ENCODE results near the gene KYAT1. TPM values are rescaled to one million over a fixed set of nuclear protein-coding genes. Genes with fewer than 3 reads are reported as not detected.
A peak's percentile ranks its signal among the peaks of the same experiment; 100 is the strongest.

Gene KYAT1
- total RNA-seq, 2 donors from 2014 or later, result 20.1 to 29.6 TPM

DNA sequence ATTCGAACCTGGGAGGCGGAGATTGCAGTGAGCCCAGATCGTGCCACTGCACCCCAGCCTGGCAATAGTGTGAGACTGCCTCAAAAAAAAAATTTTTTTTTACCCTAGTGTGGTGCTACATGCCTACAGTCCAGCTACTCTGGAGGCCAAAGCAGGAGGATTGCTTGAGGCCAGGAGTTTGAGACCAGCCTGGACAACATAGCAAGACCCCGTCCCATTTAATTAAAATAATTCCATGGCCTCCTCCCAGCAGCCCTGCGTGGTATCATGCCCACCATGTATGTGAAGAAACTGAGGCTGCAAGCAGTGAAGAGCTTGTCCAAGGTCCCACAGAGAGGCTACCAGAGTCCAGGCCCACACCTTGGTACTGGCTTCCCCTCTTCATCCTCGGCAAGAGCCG lies 19.6 kb upstream of the KYAT1 start:
- ATAC-seq (replicated peaks), result no peak
- peaks cover 29% of the 10 kb centered on the region for H3K4me1 Mint-ChIP-seq
- peak overlapping the region; percentile 88 for H3K27ac Mint-ChIP-seq
- no peaks in the 10 kb centered on the region for H3K9me3 Mint-ChIP-seq
- peaks cover 21% of the 10 kb centered on the region for H3K36me3 Mint-ChIP-seq (ENCODE audit: low read depth)
- H3K27me3 Mint-ChIP-seq, result no peaks in the 10 kb centered on the region
- peak overlapping the region; percentile 76 for H3K4me3 Mint-ChIP-seq

DNA sequence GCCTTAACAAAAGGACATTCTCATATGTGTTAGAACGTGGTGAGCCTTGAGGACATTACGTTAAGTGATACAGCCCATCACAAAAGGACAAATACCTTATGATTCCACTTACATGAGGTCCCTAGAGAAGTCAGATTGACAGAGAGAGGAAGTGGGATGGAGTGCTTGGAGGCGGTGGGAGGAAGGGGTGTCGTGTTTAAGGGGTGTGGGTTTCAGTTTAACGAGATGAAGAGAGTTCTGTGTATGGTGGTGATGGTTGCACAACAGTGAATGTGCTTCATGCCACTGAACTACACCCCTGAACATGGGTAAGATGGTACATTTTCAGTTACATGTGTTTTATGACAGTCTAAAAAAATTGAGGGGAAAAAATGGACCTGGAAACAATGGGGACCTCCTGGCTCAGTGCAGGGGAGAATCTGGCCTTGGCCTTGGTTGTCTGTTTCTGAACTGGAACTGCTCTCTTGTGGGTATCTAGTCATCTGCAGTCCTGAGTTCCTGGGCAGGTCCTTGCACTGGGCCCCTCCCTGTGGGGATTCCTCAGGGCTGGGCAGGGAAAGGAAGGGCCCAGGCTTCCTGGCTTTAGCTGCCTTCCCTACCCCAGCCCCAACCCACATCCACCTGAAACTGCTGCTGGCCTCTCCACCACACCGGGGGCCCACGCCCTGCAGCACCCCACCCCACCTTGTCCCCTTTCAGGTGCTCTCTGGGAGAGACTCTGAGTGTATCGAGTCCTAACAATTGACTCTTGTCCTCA lies 18.0 kb upstream of the KYAT1 start:
- Mint-ChIP-seq H3K27me3 (no peaks in the 10 kb centered on the region), H3K27ac (peak overlapping the region; percentile 93), H3K36me3 (ENCODE audit: low read depth) (peaks cover 34% of the 10 kb centered on the region), H3K4me3 (peak overlapping the region; percentile 67), H3K4me1 (peaks cover 36% of the 10 kb centered on the region), H3K9me3 (no peaks in the 10 kb centered on the region)
- peak; percentile 72 for ATAC-seq (replicated peaks)

DNA sequence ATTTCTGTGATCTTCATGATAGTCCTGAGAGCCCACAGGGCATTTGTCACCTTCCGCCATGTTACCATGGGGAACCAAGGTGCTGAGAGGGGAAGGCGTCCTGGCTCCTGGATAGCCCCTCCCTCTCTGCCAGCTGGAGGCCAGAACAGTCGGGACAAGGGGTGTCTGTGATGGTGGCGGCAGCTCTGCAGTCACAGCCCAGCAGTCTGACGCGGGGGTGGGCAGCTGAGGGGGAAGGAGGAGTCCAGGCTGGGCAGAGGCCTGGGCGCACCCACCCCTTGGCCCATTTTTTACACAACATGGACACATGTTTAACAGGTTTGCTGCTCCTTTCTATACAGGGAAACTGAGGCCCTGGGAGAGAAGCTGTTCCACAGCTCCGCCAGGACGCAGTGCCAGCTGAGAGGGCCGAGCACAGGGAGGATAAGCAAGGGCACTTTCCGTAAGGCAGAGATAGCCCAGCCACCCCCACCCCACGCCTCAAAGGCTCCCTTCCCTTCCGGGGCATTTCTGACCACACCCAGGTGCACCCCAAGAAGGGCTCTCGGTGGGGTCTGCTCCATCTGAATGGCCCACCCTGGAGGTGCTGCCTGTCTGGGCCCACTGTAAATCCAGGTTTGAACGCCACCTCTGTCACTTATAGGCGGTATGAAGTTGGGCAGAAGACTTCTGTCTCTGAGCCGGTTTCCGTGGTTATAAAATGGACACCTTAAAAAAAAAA lies 17.3 kb upstream of the KYAT1 start:
- Mint-ChIP-seq H3K36me3 (ENCODE audit: low read depth) (peaks cover 36% of the 10 kb centered on the region), H3K27ac (peak overlapping the region; percentile 93), H3K4me3 (peak overlapping the region; percentile 67), H3K4me1 (peaks cover 38% of the 10 kb centered on the region), H3K9me3 (no peaks in the 10 kb centered on the region), H3K27me3 (no peaks in the 10 kb centered on the region)
- ATAC-seq (replicated peaks), result no peak

DNA sequence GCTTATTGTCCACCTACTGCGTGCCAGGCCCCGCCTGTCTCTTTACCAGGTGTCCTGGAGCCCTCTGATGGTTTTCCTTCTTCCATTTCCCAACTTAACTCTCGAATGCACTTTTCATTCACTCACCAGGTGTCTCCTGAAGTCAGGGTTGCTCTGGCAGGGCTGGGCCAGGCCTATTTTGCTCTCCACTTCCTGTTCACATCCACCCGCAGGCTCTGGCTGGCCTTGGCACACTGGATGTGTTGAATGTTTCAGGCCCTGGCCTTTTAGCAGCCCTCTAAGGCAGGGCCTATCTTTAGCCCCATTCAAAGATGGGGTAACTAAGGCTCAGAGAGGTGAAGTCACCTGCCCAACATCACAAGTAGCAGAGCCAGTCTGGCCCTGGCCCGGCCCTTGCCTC lies 16.6 kb upstream of the KYAT1 start:
- ATAC-seq (replicated peaks), result no peak
- Mint-ChIP-seq H3K4me1 (peaks cover 40% of the 10 kb centered on the region), H3K27me3 (no peaks in the 10 kb centered on the region), H3K4me3 (peak overlapping the region; percentile 67), H3K27ac (peak overlapping the region; percentile 93), H3K36me3 (ENCODE audit: low read depth) (peaks cover 40% of the 10 kb centered on the region), H3K9me3 (no peaks in the 10 kb centered on the region)

DNA sequence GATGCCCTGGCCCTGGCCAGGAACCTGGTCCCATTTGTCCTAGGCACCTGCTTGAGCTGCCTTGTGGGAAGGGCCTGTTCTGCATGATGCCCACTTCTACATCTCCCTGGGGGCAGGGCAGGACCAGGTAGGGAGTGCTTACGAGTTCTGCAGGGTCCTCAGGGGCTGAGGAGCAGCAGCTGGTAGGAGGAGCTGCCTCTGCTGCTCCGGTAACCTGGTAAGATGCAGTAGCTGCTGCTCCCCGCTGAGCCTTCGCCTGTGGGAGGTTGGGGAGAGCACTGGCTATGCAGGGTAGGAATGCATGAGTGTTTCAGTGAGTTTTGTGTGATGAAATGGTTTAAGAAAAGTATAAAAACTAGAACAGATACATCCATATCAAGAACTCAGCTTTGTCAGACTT lies 13.8 kb upstream of the KYAT1 start:
- Mint-ChIP-seq H3K4me3 (no peak overlapping the region), H3K27me3 (no peaks in the 10 kb centered on the region), H3K36me3 (ENCODE audit: low read depth) (peaks cover 50% of the 10 kb centered on the region), H3K9me3 (no peaks in the 10 kb centered on the region), H3K27ac (peak overlapping the region; percentile 18), H3K4me1 (peaks cover 38% of the 10 kb centered on the region)
- ATAC-seq (replicated peaks), result no peak

DNA sequence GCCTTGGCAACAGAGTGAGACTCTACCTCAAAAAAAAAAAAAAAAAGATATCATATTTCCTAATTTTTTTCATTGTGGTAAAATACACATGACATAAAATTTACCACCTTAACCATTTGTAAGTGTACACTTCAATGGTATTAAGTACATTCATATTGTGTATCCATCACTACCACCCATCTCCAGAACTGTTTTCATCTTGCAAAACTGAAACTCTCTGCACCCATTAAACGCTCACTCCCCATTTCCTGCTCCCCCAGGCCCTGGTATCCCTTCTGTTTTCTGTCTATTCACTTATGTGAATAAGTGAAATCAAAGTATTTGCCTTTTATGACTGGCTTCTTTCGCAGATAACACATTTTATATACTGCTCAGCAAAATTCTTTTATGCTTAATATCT lies 13.0 kb upstream of the KYAT1 start:
- Mint-ChIP-seq H3K4me3 (peak overlapping the region; percentile 3), H3K9me3 (no peaks in the 10 kb centered on the region), H3K27me3 (no peaks in the 10 kb centered on the region), H3K27ac (peak overlapping the region; percentile 18), H3K36me3 (ENCODE audit: low read depth) (peaks cover 56% of the 10 kb centered on the region), H3K4me1 (peaks cover 33% of the 10 kb centered on the region)
- peak; percentile 64 for ATAC-seq (replicated peaks)

DNA sequence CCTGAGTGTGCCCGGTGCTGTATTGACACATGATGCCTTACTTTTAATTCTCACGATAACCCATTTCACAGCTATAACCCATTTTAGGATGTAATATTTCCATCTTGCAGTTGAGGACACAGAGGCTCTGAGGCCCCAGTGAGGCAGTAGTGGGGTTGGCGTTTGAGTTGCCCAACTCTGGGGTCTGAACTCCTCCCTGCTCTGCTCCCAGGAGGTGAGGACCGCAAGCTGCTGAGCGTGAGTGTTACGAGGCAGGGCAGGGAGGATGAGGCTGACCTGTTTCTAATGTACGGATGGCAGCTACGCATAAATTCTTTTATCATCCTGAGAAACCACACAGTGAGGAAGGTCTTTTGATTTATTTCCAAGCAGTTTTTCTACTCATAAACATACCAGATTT lies 11.6 kb upstream of the KYAT1 start:
- ATAC-seq (replicated peaks), result no peak
- peak overlapping the region; percentile 46 for H3K4me3 Mint-ChIP-seq
- peaks cover 22% of the 10 kb centered on the region for H3K4me1 Mint-ChIP-seq
- H3K36me3 Mint-ChIP-seq (ENCODE audit: low read depth), result peaks cover 61% of the 10 kb centered on the region
- H3K9me3 Mint-ChIP-seq, result no peaks in the 10 kb centered on the region
- H3K27me3 Mint-ChIP-seq, result no peaks in the 10 kb centered on the region
- peak overlapping the region; percentile 76 for H3K27ac Mint-ChIP-seq

DNA sequence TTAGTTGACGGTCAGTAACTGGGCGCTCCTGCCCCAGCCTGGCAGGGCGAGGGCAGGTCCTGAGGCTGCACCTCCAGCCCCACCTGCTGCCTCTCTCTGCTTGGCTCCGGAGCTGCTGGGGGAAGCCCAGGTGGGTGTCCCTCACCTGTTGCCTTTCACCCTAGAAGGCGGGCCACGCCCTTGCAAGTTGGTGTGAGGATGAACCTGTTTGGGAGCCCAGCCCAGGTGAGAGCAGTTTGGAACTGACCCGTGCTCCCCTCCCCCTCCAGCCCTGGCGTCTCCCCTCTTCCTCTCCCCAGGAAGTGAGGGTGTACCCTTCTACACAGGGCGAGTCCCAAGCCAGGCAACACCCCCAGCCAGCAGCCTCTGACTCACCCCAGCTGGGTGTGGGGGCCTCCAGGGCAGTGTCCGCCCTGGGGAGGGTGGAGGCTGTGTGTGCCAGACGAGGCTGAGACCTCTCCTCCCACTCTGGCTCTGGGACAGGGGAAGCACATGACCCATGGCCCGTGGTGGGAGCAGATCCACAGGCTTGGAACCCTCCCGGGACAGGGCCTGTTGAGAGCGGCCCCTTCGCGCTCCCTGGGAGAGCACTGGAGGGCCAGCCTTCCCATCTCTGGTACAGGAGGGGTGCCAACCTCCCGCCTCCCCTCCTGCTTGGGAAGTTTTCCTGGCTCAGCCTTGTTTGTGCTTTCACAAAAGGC lies 10.6 kb upstream of the KYAT1 start:
- Mint-ChIP-seq H3K4me1 (peaks cover 16% of the 10 kb centered on the region), H3K27ac (no peak overlapping the region)
- peak; percentile 34 for ATAC-seq (replicated peaks)

DNA sequence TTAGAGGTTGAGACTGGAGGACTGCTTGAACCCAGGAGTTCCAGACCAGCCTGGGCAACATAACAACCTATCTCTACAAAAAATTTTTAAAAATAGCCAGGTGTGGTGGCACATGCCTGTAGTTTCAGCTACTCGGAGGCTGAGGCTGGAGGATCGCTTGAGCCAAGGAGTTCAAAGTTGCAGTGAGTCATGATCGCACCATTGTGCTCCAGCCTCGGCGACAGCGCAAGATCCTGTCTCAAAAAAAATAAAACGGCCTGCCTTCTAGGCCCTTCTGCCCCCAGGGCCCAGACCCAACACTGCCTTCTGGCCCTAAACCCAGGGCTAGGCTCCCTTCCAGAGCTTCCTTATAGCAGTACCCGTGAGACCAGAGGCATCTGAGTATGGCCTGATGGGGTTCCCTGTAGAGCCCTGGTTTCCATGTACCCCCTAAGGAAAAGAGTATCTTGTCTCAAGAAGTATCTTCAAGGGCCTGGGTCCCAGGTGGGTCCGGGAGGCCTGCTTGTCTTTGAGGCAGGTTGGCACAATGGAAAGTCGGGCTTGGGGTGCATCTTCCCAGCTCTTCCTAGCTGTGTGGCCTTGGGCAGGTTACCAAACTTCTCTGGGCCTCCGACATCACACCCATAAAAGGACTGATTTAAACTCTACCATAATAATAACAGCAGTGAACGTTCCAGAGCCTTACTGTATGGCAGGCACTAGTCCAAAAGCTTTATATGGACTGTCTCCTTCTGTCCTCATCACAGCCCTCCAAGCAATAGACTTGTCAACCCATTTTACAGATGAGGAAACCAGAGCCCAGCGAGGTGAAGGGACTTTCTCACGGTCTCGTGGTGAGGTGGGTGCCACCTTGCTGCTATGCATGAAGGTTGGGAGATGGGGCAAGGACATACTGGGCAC lies 9.8 kb upstream of the KYAT1 start:
- peaks cover 17% of the 10 kb centered on the region for H3K4me1 Mint-ChIP-seq
- ATAC-seq (replicated peaks), result no peak
- H3K9me3 Mint-ChIP-seq, result no peaks in the 10 kb centered on the region
- no peaks in the 10 kb centered on the region for H3K27me3 Mint-ChIP-seq
- no peak overlapping the region for H3K4me3 Mint-ChIP-seq
- H3K27ac Mint-ChIP-seq, result peak overlapping the region; percentile 52
- H3K36me3 Mint-ChIP-seq (ENCODE audit: low read depth), result peaks cover 61% of the 10 kb centered on the region

More for the DNA sequence above, 10.6 kb upstream of the KYAT1 start:
- H3K4me3 Mint-ChIP-seq, result no peak overlapping the region
- H3K27me3 Mint-ChIP-seq, result no peaks in the 10 kb centered on the region
- H3K9me3 Mint-ChIP-seq, result no peaks in the 10 kb centered on the region
- H3K36me3 Mint-ChIP-seq (ENCODE audit: low read depth), result peaks cover 63% of the 10 kb centered on the region

DNA sequence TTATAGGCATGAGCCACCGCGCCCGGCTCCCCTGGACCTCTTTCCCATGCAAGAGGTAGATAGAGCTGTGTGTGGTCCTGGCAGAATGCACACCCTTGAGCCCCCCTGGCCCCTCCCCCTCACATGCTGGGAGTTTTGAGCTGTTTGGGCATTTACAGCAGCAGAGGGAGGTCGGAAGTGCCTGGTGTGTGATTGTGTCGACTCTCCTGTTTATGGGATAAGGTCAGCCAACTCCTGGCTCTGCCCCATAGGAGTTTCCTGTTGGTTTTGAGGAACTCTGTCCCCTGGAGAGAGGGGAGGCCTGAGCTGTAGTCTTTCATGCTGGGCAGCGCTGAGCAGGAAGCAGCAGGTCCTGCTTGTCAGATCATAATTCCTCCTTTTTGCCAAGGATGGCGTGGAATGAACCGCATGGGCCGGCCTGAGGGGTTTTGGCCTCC lies 6.2 kb upstream of the KYAT1 start:
- Mint-ChIP-seq H3K27me3 (no peaks in the 10 kb centered on the region), H3K4me1 (peaks cover 18% of the 10 kb centered on the region), H3K27ac (no peak overlapping the region), H3K4me3 (no peak overlapping the region), H3K36me3 (ENCODE audit: low read depth) (peaks cover 64% of the 10 kb centered on the region), H3K9me3 (no peaks in the 10 kb centered on the region)
- no peak for ATAC-seq (replicated peaks)

DNA sequence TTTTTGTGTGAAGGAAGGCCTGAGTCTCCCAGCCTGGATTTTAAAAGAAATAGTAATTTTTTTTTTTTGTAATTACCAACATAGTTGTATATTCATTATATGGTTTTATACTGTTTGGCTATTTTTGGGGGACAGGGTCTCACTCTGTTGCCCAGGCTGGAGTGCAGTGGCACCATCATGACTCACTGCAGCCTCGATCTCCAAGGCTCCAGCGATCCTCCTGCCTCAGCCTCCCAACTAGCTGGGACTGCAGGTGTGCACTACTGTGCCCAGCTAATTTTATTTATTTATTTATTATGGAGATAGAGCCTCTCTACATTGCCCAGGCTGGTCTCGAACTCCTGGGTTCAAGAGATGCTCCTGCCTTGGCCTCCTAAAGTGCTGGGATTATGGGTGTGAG lies 5.3 kb upstream of the KYAT1 start:
- Mint-ChIP-seq H3K9me3 (no peaks in the 10 kb centered on the region), H3K27ac (no peak overlapping the region), H3K27me3 (no peaks in the 10 kb centered on the region), H3K36me3 (ENCODE audit: low read depth) (peaks cover 68% of the 10 kb centered on the region), H3K4me1 (peaks cover 18% of the 10 kb centered on the region), H3K4me3 (no peak overlapping the region)
- ATAC-seq (replicated peaks), result no peak

DNA sequence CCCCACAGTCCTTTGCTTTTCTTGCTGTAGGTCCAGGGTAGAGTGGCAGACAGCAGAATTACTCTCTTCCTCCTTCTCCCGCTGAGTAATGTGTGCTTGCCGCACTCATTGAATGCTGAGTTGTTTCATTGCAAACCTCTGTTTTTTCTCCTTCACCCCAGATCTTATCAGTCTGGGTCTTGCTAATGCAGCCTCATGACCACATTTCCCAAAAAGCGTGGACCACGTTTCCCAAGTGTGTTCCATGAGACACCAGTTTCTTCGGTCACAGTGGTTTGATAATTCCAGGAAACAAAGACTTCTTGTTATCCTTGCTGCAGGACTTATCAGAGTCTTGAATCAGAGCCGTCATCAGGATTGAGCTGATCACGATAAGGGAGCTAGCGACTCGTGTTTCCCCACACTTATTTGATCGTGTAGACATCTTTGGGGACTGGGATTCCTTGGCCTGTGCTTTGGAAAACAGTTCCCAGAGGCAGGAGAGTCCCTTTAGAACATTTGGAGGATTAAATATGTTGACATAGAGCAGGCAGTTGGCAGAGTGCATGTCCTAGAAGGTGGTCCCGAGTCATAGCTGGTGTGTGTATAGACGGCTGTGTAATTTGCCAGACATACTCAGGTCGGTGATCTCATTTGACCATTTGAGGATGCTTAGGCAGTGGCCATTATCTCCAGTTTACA lies 4.6 kb upstream of the KYAT1 start:
- Mint-ChIP-seq H3K4me1 (peaks cover 15% of the 10 kb centered on the region), H3K36me3 (ENCODE audit: low read depth) (peaks cover 75% of the 10 kb centered on the region), H3K27ac (peak overlapping the region; percentile 81)

DNA sequence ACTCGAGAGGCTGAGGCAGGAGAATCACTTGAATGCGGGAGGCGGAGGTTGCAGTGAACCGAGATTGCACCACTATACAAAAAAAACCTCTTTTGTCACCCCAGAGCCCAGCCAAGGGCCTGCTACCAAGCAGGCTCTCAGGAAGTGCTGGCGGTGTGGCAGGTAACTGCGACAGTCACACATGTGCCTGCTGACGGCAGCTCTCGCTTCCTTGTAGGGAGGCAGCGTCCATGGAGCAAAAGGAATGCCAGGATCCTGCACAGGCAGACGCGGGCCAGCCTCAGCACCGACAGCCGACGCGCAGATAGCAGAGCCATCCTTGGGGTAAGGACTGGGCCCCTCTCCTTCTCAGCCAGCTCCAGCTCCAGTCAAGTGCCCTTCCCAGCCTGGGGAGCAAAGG lies 4.0 kb upstream of the KYAT1 start:
- H3K27me3 Mint-ChIP-seq, result no peaks in the 10 kb centered on the region
- peaks cover 15% of the 10 kb centered on the region for H3K4me1 Mint-ChIP-seq
- H3K27ac Mint-ChIP-seq, result peak overlapping the region; percentile 81
- no peaks in the 10 kb centered on the region for H3K9me3 Mint-ChIP-seq
- peak overlapping the region; percentile 5 for H3K4me3 Mint-ChIP-seq
- ATAC-seq (replicated peaks), result no peak
- H3K36me3 Mint-ChIP-seq (ENCODE audit: low read depth), result peaks cover 74% of the 10 kb centered on the region

More for the DNA sequence above, 4.6 kb upstream of the KYAT1 start:
- Mint-ChIP-seq H3K9me3 (no peaks in the 10 kb centered on the region), H3K27me3 (no peaks in the 10 kb centered on the region), H3K4me3 (peak overlapping the region; percentile 5)
- ATAC-seq (replicated peaks), result no peak
